Hematopoietic multipotent progenitor cell (in vitro differentiated cells): ENCODE results near the gene BBIP1. TPM values are rescaled to one million over a fixed set of nuclear protein-coding genes. Genes with fewer than 3 reads are reported as not detected.

Experiments used
- DNase-seq, 3 donors: peaks; one replicate each; pipeline ENCODE4 v3.0.0-alpha.2; 2011 to 2015; ENCODE audit warnings: low read depth in 2 of 3, low spot score in 2 of 3
- total RNA-seq: library from RNA; depleted of rRNA; stranded (reverse); fragments of >200 nt; gene quantifications from one replicate; pipeline ENCODE4 v1.2.3, GENCODE V29; 2012

BBIP1 gene, protein sequence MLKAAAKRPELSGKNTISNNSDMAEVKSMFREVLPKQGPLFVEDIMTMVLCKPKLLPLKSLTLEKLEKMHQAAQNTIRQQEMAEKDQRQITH
- total RNA-seq: 7.0 TPM

DNA sequence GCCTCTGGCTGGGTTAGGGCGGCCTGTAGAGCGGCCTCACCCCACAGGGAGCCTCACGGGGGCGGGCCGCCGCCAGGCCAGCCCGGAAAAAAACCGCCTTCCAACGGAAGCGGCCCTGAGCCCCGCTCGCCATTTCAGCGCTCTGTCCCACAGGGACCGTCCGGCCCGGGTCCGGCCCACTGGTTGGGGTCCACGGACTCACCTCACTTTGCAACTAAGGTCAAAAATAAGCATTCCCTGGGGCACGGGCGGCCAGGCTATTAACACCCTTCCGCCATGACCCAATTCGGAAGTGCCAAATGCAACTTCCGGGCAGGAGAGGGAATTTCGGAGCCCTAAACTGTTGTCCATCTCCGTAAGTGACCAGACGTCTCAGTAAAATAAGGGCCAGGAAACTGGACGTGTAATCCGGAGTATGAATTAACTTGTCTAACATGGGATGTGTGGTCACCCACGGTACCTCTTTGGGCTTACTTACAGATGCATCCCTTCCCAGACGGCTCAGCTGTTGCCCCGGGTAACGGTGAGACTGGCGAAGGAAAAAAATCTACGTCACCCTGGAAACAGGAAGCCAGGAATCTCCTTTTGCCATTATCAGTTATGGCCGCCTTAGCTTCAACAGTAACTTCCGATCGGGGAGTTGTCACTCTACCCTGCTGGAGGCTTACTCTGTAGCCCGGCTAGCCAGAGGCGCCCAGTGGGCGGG lies at the start of gene BBIP1:
BBIP1 (minus strand) TSS at position 538 of the 706 bp plus-strand sequence. CDS start 1,023 bp downstream, outside the sequence.
- DNase-seq: peak; percentile 92 to 100 (median 100)

DNA sequence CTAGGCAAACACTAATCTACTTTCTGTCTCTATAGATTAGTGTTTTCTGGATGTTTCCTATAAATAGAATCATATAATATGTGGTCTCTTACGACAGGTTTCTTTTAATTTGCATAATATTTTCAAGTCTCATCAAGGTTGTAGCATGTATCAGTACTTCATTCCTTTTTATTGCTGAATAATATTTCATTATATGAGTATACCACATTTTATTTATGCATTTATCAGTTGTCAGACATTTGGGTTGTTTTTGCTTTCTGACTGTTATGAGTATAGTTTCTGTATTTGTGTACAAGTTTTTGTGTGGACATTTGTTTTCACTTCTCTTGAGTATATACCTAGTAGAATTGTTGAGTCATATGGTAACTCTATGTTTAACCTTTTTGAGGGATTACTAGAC lies 48.7 kb upstream of the BBIP1 start:
- no peak for DNase-seq

DNA sequence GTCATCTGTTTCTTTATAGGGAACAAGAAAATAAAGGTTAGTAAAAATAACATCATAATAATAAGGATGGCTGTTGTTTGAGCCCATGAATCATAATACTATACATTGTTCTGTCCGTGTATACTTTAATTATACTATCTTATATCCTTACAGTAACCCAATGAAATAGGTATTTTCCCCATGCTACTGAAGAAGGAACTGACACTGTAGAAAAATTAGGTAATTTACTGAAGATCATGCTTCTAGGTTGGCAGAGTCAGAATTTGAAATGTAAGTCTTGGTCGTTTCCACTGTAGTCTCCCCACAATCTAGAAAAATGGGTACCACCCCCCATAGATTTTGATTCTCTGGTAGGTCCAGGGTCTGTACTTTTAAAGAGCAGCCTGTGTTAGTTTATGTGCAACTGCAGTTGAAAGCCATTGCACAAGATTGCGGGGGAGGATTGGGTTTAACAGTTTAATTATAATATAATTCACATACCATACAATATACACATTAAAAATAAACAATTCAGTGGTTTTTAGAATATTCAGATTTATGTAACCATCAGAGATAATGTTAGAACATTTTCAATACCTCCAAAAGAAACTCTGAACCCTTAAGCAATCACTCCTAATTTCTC lies 48.1 kb upstream of the BBIP1 start:
- DNase-seq: no peak

DNA sequence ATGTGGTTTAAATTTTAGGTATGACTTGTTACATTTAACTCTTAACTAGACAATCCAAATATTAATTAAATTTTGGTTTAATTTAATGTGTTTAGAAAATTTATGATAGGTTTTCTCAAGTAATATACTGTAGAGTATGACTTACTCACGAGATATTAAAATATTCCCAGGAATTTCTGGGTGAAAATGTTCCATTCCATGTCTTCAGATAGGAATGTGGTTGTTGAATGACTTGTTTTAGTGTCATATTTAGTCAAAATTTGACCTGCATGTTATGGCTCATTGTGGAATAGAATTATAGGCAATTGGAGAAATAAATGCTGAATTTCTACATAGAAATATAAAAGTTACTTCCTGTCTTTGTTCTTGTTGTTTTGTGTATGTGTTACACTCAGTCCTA lies 47.2 kb upstream of the BBIP1 start:
- DNase-seq: no peak

DNA sequence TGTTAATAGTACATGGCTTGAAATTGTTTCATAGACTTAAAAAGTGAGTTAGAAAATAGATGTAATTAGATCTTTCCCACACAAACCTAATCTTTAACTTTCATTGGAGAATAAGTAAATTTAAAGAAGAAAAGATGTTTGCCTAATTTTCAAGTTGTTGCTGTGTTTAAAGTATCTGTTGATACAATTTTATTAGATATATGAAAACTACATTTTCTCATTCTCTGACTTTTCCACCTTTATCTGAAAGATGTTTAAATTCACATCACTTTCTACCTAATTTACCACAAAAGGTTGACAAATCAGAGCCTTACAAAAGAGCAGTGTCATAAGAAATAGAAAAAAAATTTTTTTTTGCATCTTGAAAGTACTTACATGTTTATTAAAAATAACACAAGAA lies 46.2 kb upstream of the BBIP1 start:
- DNase-seq: no peak

DNA sequence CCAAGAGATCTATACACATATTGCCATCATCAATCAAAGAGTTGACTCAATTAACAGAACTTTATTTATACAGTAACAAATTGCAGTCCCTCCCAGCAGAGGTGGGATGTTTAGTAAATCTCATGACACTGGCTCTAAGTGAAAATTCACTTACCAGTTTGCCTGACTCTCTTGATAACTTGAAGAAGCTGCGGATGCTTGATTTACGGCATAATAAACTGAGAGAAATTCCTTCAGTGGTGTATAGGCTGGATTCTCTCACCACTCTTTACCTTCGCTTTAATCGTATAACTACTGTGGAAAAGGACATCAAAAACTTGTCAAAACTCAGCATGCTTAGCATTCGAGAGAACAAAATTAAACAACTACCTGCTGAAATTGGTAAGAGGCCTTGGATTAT lies 45.7 kb upstream of the BBIP1 start:
- no peak for DNase-seq

DNA sequence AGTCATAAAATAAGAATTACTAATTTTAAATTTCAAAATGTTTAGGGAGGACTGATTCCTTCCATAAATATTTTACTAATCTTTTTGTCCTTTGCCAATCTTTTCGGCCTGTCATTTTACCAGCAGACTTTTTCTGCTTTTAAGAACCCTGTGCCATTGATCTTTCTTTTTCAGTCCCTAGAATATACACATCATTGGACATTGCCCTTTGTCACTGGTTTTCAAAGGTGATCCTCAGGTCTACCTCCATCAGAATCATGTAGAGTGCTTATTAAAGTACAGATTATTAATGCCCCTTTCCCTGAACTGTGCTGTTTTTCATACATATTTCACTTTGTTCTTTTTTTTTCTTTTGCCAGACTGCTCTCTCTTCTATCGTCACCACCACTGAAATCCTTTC lies 44.2 kb upstream of the BBIP1 start:
- DNase-seq: no peak

DNA sequence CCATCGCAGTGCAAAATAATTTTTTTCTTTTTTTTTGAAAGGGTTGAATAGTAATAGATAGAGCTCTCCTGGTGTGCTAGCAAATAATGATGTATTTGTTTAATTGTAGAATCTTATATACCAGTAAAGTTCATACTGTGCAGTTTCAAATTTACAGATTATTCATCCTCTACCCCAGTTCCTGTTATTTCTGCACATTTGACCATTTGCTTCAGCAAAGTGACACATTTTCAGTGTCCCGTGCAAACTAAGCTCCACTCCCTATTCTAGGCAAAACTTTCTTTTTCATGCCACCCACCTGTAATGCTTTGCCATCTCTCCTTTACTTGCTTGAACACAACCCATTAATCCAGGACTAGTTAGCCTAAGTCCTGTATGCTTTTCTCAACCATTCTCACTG lies 43.5 kb upstream of the BBIP1 start:
- DNase-seq: no peak

DNA sequence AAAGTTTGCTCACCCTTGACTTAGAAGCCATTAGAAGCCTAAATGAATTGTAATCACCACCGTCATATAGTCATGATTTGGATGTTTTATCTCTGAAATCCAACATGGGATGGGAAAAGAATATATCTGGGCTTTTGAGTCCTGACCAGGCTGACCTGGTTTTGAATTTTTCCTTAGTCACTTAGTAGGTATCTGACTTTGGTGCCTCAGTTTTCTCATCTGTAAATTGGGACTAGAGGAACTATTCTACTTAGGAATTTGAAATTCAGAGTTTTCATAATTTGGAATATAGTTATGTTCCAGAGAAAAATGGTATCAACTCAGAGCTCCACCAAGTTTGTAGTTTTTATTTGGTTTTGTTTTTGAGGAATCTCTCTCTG lies 41.3 kb upstream of the BBIP1 start:
- DNase-seq: no peak

DNA sequence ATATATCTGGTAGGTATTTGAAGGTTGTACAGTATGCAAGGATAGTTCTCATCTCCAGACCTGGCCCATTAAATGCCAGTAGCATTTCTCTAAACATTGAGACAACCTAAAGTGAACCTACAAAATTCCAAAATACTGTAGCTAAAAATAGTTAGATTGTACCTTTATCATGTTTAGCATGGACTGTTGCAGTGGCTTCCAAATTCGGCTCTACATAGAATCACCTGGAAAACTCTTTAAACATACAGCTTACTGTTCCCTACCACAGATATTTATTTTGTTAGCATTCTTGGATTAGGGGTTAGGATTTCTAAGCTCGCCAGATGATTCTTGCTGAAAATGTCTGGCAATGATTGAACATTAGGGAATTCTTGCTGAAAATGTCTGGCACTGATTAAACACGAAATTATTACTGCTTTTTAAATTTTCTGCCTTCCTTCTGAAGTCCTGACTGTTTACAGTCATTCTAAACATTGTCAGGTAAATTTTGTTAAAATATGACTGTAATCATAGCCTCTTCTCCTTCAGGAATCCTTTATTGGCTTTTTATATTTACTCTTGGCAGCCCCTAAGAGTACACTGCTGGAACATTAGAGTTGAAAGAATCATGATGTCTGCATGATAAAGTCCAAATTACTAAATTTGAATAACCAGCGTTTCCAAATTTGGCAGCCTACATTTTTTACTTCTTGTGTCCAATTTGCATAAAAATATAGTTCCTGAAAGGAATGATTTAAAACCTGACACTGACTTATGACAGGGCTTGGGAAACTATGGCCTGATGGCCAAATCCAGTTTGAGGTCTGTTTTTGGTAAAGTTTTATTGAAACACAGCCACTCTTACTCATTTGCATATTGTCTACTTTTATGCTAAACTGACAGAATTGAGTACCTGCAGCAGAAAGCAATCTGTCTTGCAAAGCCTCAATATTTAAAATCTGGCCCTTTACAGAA lies 40.7 kb upstream of the BBIP1 start:
- no peak for DNase-seq

DNA sequence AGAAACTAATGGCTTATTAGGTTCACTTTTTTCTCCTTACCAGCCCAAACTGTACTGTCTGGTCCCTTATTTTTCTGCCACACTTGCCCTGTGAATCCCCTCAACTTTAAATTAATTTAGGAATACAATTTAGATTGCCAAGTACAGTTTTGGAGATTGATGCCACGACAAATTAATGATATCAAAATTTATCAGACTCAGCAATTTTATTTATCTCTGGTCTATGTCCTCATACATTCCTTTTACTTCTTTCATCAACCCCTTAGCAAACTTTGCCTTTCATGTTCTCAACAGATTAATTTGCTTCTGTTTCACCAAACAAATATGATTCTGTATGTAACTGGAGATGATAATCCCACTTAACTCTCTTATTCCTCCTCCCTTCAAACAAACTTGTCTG lies 38.6 kb upstream of the BBIP1 start:
- no peak for DNase-seq

DNA sequence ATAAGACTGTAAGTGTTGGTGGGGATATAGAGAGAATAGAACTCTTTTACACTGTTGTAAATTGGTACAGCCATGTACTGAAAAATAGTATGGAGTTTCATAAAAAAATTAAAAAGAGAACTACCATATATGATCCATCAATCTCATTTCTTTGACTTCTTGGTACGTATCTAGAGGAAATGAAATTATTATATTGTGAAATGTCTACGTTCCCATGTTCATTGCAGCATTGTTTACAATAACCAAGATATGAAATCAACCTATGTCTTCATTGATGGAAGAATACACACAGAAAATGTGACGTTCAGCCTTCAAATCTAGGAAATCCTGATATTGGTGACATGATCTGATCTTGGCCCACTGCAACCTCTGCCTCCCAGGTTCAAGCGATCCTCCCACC lies 32.4 kb upstream of the BBIP1 start:
- DNase-seq: no peak

DNA sequence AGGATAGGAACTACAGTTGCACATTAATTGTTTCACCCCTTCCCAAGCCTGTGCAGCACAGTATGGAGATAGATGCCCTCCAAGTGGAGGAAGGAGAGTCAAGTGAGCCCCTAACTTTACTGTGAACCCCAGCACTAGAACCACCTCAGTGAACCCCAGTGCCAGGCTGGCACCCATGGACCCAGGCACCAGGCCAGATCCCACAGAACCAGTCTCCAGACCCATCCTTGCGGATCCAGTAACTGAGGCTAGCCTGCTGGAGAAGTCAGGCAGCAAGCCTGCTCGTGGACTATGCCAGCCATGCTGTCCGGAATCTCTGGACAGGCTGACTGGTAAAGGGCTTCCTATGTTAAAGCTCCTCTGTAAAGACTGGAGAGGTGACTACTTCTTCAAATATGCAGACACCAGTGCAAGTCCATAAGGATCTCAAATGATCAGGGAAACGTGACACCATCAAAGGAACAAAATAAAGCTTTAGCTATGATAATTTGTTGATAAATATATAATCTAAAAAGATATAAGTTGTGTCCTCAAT lies 28.1 kb upstream of the BBIP1 start:
- no peak for DNase-seq

DNA sequence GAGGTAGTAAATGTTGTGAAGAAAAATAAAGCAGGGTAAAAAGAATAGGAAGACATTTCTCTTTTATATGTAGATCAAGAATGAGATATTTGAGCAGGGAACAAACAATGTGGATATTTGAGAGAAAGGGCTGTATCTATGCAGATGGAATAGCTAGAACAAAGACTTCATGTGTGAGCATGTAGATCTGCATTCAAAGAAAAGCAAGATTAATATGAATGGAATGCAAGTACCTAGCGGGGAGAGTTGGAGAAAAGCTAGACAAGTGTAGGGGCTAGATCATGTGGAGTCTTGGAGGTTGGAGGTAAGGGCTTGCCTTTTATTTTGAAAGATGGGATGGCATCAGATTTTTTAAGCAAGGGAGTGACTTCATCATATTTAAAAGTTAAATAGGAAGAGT lies 27.5 kb upstream of the BBIP1 start:
- no peak for DNase-seq

DNA sequence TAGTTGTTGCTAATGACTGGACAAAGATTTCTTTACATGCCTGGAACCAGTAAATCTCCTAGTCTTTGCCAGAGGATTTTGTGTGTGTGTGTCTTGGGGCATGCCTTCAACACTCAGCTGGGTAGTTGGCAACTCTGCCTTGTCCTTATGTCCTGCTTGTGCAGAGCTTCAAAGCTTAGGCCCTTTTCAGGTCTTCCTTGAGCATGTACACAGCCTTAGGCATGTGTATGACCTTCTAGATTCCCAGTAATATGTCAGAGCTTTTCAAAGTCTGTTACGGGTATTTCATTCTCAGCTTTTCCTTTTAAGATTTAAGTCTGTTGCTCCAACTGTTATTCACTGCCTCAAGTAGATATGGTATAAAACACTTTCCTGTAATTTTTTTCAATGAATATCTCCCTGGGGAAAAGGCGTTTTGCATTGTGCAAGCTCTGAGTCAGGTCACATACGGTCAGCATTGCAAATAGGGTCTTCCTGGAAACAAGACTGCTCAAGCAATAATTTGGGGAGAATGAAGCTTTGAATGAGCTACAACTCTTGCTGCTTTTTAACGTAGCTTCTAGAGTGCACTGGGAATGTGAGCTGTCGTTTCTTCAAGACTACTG lies 25.9 kb upstream of the BBIP1 start:
- DNase-seq: no peak

DNA sequence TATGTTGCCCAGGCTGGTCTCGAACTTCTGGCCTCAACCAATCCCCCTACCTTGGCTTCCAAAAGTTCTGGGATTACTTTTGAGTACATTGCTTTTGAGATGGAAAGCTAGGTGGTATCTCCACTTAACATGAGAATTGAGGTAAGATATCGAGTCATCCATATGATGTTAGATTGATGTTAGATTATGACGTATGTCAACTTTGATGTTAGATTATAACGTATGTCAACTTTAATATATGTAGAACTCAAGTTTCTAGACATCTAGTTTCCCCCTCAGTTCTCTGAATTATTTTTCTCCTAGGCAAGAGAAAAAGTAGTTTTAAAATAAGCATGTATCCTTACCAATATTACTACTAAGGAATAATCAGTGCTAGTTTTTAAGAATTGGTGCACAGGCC lies 20.4 kb upstream of the BBIP1 start:
- no peak for DNase-seq

DNA sequence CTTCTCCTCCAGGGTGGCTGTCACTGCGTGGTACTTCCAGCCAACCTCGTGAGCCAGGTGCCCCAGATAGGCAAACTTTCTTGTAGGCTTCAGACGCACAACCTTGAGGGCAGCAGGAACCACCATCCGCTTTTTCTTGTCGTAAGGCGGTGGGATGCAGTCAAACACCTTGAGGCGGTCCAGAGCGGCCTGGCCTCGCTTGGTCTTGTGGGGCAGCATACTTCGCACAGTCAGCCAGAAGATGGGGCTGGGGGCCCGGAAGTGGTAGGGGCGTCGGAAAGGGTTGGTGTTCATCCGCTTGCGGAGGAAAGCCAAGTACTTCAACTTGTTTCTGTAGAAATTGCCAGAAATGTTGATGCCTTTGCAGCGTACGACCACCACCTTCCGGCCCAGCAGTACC lies 17.8 kb upstream of the BBIP1 start:
- no peak for DNase-seq

DNA sequence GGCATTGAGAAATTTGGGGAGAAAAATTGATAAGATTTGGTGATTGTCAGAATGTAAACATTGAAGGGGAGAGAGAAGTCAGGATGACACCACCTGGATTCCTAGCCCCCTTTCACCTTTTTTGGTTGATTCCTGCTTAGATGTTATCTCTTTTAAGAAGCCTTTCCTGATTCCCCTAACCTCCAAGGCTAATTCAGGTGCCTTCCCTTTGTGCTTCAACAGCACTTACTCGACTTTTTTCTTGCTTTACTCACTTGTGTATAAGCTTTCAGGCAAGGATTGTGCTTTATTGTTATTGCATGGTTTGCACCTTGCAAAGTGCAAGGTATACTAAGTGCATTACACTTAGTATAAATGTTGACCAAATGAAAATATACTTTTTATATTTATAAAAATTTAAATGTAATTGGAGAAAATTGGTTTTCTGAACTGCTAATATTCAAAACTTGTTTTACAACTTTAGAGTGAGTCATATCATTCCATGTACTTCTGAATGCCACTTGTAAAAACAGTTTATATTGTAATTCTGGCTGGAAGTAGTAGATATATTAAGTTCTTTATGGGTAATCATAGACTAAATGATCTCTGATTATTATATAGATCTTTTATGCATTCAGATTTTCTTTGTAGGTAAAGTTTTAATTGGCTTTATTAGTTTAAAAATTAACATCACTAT lies 13.7 kb upstream of the BBIP1 start:
- DNase-seq: no peak

DNA sequence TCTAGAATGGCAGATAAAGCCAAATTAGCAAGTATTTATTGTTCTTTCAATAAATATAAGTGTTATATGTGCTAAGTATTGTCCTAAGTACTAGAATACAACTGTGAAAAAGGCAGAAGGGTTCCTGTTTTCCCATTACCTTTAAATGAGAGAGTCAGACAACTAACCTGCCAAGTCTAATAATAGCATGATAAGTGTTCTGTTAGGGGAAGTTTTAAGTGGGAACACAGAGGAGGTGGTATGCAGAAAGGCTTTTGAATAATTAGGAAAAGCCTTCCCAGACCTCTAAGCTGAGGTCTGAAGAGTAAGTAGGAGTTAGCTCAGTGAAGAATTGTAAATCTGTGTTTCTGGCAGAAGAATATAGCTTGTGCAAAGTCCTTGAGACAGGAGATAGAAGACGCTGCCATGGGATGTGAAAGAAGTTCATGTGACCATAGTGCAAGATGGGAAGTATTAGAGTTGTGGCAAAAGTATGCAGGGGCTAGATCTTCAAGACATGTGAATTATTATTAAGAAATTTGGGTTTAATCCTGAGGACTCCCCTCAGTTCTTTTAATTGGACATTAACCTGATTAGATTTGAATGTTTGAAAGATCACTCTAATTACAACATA lies 12.9 kb upstream of the BBIP1 start:
- DNase-seq: no peak

DNA sequence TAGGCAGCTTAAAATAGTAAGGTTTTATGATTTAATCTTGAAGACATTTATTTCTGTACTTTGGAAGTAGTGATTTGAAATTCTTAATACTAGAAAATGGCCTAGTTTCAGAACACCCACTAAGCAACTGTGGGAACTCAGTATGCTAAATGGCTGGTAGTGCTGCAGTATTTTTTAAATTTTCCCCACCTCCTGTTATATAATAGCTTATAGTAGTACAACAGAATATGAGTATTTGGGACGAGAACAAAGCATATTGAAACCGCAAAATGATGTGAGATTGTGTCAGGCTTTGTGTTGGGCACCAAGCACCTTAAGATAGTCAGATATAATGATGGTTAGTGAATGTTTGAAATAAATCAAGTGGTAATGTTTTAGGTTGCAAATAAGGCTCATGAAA lies 8.5 kb upstream of the BBIP1 start:
- DNase-seq: no peak
